ENCODE results near the gene TENT4B.

TENT4B gene

GRCh38 chr16:50152807-50153595 lies at the start of gene TENT4B:
Gene TENT4B, plus strand, starts transcription at chr16:50153306. Its CDS starts 316 bp downstream, at chr16:50153622.
- ChIA-PET CTCF (no interaction called here), POLR2A (interaction anchor here (1.1 to 1.2 kb wide), 2 partner anchors 51 to 87 kb away, joined by 3 to 4 read pairs; partner anchors contain the start of gene HEATR3)
- peak; percentile 95 for DNase-seq (ENCODE audit: extremely low spot score)
- 0 out of 2 replicates have a peak, but pooled peaks have one; percentile 38 for TF ChIP-seq L3MBTL2 (conservative IDR thresholded peaks at IDR 0.05)
- no peak for TF ChIP-seq NFRKB (IDR thresholded peaks at IDR 0.05)

GRCh38 chr16:50103764-50104163 lies 49.3 kb upstream of the TENT4B start:
- CTCF ChIA-PET, result no interaction called here
- POLR2A ChIA-PET, result no interaction called here
- TF ChIP-seq FOXA1 (IDR thresholded peaks at IDR 0.05) (no peak), FOXK2 (IDR thresholded peaks at IDR 0.05) (no peak), CTBP1 (IDR thresholded peaks at IDR 0.05; ENCODE audit: borderline replicate concordance) (no peak), SP1 (IDR thresholded peaks at IDR 0.05) (no peak), ELF4 (IDR thresholded peaks at IDR 0.05) (no peak), ARNT (IDR thresholded peaks at IDR 0.05) (no peak), TARDBP (IDR thresholded peaks at IDR 0.05) (no peak)
- no peak for DNase-seq (ENCODE audit: extremely low spot score)

GRCh38 chr16:50114357-50115129 lies 38.6 kb upstream of the TENT4B start:
- TF ChIP-seq FOXK2 (IDR thresholded peaks at IDR 0.05) (no peak), PKNOX1 (IDR thresholded peaks at IDR 0.05) (peak; percentile 29; the same call in 1 of the 2 replicates)
- ChIA-PET POLR2A (interaction anchor here (0.8 kb wide), 1 partner anchor 23 kb away, joined by 3 read pairs; no protein-coding TSS in a partner anchor), CTCF (no interaction called here)
- DNase-seq (ENCODE audit: extremely low spot score), result no peak

- ChIA-PET POLR2A (no interaction called here), CTCF (no interaction called here)
- no peak for TF ChIP-seq ZNF384 (IDR thresholded peaks at IDR 0.05)
- TF ChIP-seq ELF4 (IDR thresholded peaks at IDR 0.05), result no peak
- no peak for TF ChIP-seq PKNOX1 (IDR thresholded peaks at IDR 0.05)
- TF ChIP-seq FOXA1 (IDR thresholded peaks at IDR 0.05), result no peak
- no peak for TF ChIP-seq CTBP1 (IDR thresholded peaks at IDR 0.05; ENCODE audit: borderline replicate concordance)
- no peak for TF ChIP-seq FOXM1 (IDR thresholded peaks at IDR 0.05; ENCODE audit: borderline replicate concordance)
- TF ChIP-seq BHLHE40 (IDR thresholded peaks at IDR 0.05; ENCODE audit: borderline replicate concordance), result no peak
- TF ChIP-seq SUZ12 (IDR thresholded peaks at IDR 0.05), result no peak
- TF ChIP-seq SP1 (IDR thresholded peaks at IDR 0.05), result no peak
- DNase-seq (ENCODE audit: extremely low spot score), result no peak
Measured at GRCh38 chr16:50120711-50121110, 32.4 kb upstream of the TENT4B start.

GRCh38 chr16:50121278-50121677 lies 31.8 kb upstream of the TENT4B start:
- POLR2A ChIA-PET, result no interaction called here
- CTCF ChIA-PET, result no interaction called here
- no peak for TF ChIP-seq SP1 (IDR thresholded peaks at IDR 0.05)
- TF ChIP-seq LEF1 (IDR thresholded peaks at IDR 0.05; ENCODE audit: borderline replicate concordance), result no peak
- no peak for TF ChIP-seq FOXM1 (IDR thresholded peaks at IDR 0.05; ENCODE audit: borderline replicate concordance)
- TF ChIP-seq TARDBP (IDR thresholded peaks at IDR 0.05), result no peak
- TF ChIP-seq ELF4 (IDR thresholded peaks at IDR 0.05), result no peak
- no peak for TF ChIP-seq NFRKB (IDR thresholded peaks at IDR 0.05)
- no peak for TF ChIP-seq L3MBTL2 (conservative IDR thresholded peaks at IDR 0.05)
- no peak for TF ChIP-seq ZNF384 (IDR thresholded peaks at IDR 0.05)
- no peak for TF ChIP-seq ARNT (IDR thresholded peaks at IDR 0.05)
- no peak for TF ChIP-seq BHLHE40 (IDR thresholded peaks at IDR 0.05; ENCODE audit: borderline replicate concordance)
- TF ChIP-seq PKNOX1 (IDR thresholded peaks at IDR 0.05), result no peak
- TF ChIP-seq FOXK2 (IDR thresholded peaks at IDR 0.05), result no peak
- no peak for TF ChIP-seq FOXA1 (IDR thresholded peaks at IDR 0.05)
- no peak for TF ChIP-seq HDGF (IDR thresholded peaks at IDR 0.05; ENCODE audit: borderline replicate concordance)
- no peak for TF ChIP-seq SUZ12 (IDR thresholded peaks at IDR 0.05)
- no peak for TF ChIP-seq CTBP1 (IDR thresholded peaks at IDR 0.05; ENCODE audit: borderline replicate concordance)
- no peak for DNase-seq (ENCODE audit: extremely low spot score)

- CTCF ChIA-PET, result no interaction called here
- TF ChIP-seq FOXK2 (IDR thresholded peaks at IDR 0.05) (no peak), HDGF (IDR thresholded peaks at IDR 0.05; ENCODE audit: borderline replicate concordance) (no peak), SUZ12 (IDR thresholded peaks at IDR 0.05) (no peak), ARNT (IDR thresholded peaks at IDR 0.05) (no peak), PKNOX1 (IDR thresholded peaks at IDR 0.05) (no peak), ELF4 (IDR thresholded peaks at IDR 0.05) (no peak), L3MBTL2 (conservative IDR thresholded peaks at IDR 0.05) (no peak), ZNF384 (IDR thresholded peaks at IDR 0.05) (no peak), FOXM1 (IDR thresholded peaks at IDR 0.05; ENCODE audit: borderline replicate concordance) (no peak), BHLHE40 (IDR thresholded peaks at IDR 0.05; ENCODE audit: borderline replicate concordance) (no peak), TARDBP (IDR thresholded peaks at IDR 0.05) (no peak), FOXA1 (IDR thresholded peaks at IDR 0.05) (no peak), CTBP1 (IDR thresholded peaks at IDR 0.05; ENCODE audit: borderline replicate concordance) (no peak), SP1 (IDR thresholded peaks at IDR 0.05) (no peak), LEF1 (IDR thresholded peaks at IDR 0.05; ENCODE audit: borderline replicate concordance) (no peak)
- DNase-seq (ENCODE audit: extremely low spot score), result no peak
- POLR2A ChIA-PET, result no interaction called here
Measured at GRCh38 chr16:50121721-50122445, 31.2 kb upstream of the TENT4B start.
